Testis (tissue), 3 donors: ENCODE measurements around the gene SLC22A16. TPM values are rescaled to one million over a fixed set of nuclear protein-coding genes. Genes with fewer than 3 reads are reported as not detected.
A peak's percentile ranks its signal among the peaks of the same experiment; 100 is the strongest.
"Not testable (repeated sequence)": the region's sequence is repeated elsewhere in the genome, so short reads cannot be mapped to it uniquely, and the experiment has no call there.

ENCODE experiments used
- DNase-seq: peaks from one replicate; pipeline ENCODE4 v3.0.0-alpha.2; 2019
- H3K27ac ChIP-seq, 2 donors: fragments of 200-600 bp; sonication (generic); one replicate each; pipeline ENCODE4 v1.5.1; 2019
- H3K27me3 ChIP-seq: fragments of 200-600 bp; sonication (generic); one replicate; pipeline ENCODE4 v1.5.1; 2019
- H3K36me3 ChIP-seq: fragments of 200-600 bp; sonication (generic); one replicate; pipeline ENCODE4 v1.5.1; 2017; ENCODE audit warnings: low read depth; ENCODE audit errors: missing control alignments
- H3K4me1 ChIP-seq: fragments of 200-600 bp; sonication (generic); one replicate; pipeline ENCODE4 v1.5.1; 2019
- H3K4me3 ChIP-seq, 2 donors: fragments of 200-600 bp; sonication (generic); one replicate each; pipeline ENCODE4 v1.5.1; 2017 to 2019
- H3K9me3 ChIP-seq: fragments of 200-600 bp; sonication (generic); one replicate; pipeline ENCODE4 v1.5.1; 2017
- POLR2A ChIP-seq: fragments of 450-650 bp; IDR thresholded peaks from one replicate; pipeline ENCODE4 v1.6.1; 2017; ENCODE audit warnings: antibody characterized with exemption, mild to moderate bottlenecking, moderate library complexity
- WGBS, 2 donors: methylation state at CpG; one replicate each; pipeline ENCODE4 v1.1.5; 2018; 5-methylcytosine and 5-hydroxymethylcytosine counted together
- intact Hi-C: fragments of 100-400 bp; cut with DNase I; formaldehyde crosslinking; loops from one replicate; pipeline ENCODE4 v1.15.1; 2023; ENCODE audit warnings: low total_unique reads
- polyA plus RNA-seq: library from polyadenylated mRNA; stranded (reverse); fragments of 350-450 nt; fragmentation: Illumina TruSeq; extraction: RNeasy Lipid Tissue Mini Kit (QIAGEN cat#74804); gene quantifications from one replicate; pipeline ENCODE4 v1.2.3, GENCODE V29; 2014; ENCODE audit warnings: low read depth, low replicate concordance; ENCODE audit not compliant: insufficient read depth
- total RNA-seq, 2 donors: library from RNA; depleted of rRNA; stranded (reverse); fragments of >200 nt; gene quantifications; one replicate each; pipeline ENCODE4 v1.2.3, GENCODE V29; 2016
- TF ChIP-seq, protein P1 (sequence below), 3 experiments: fragments of 450-650 bp in 2 of 3; fragments of 200-600 bp in 1 of 3; sonication (generic) in 1 of 3; IDR thresholded peaks; one replicate each; pipeline ENCODE4 v1.5.1; 2016 to 2019; ENCODE audit warnings: antibody characterized with exemption in 3 of 3, mild to moderate bottlenecking in 2 of 3, moderate library complexity in 1 of 3

Gene SLC22A16
- total and polyA plus RNA-seq, 3 donors from 2014 or later: 17.2 to 49.5 (median 25.0) TPM

- H3K4me3 ChIP-seq: no peak overlapping the region
- no peaks in the 10 kb centered on the region for H3K36me3 ChIP-seq
- H3K9me3 ChIP-seq: no peaks in the 10 kb centered on the region
- TF ChIP-seq POLR2A: no peak
- TF ChIP-seq, protein P1, sequence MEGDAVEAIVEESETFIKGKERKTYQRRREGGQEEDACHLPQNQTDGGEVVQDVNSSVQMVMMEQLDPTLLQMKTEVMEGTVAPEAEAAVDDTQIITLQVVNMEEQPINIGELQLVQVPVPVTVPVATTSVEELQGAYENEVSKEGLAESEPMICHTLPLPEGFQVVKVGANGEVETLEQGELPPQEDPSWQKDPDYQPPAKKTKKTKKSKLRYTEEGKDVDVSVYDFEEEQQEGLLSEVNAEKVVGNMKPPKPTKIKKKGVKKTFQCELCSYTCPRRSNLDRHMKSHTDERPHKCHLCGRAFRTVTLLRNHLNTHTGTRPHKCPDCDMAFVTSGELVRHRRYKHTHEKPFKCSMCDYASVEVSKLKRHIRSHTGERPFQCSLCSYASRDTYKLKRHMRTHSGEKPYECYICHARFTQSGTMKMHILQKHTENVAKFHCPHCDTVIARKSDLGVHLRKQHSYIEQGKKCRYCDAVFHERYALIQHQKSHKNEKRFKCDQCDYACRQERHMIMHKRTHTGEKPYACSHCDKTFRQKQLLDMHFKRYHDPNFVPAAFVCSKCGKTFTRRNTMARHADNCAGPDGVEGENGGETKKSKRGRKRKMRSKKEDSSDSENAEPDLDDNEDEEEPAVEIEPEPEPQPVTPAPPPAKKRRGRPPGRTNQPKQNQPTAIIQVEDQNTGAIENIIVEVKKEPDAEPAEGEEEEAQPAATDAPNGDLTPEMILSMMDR (IDR thresholded peaks at IDR 0.05): no peak
- intact Hi-C loops: no loop called here
- 81 to 93% methylated on average over 1 of the region's 1 CpG for WGBS, 2 donors
- no peak overlapping the region for H3K27ac ChIP-seq
- H3K4me1 ChIP-seq: no peaks in the 10 kb centered on the region
- no peaks in the 10 kb centered on the region for H3K27me3 ChIP-seq
- no peak for DNase-seq
These were observed 33.3 kb upstream of the SLC22A16 start for GRCh38 chr6:110509617-110510241.

GRCh38 chr6:110504891-110505290 lies 28.5 kb upstream of the SLC22A16 start:
- H3K4me3 ChIP-seq, H3K27me3 ChIP-seq, H3K9me3 ChIP-seq, intact Hi-C loops, H3K4me1 ChIP-seq, DNase-seq, H3K36me3 ChIP-seq, H3K27ac ChIP-seq: not testable (repeated sequence)
- WGBS, 2 donors: 88 to 100% methylated on average over 2 of the region's 2 CpGs

DNA sequence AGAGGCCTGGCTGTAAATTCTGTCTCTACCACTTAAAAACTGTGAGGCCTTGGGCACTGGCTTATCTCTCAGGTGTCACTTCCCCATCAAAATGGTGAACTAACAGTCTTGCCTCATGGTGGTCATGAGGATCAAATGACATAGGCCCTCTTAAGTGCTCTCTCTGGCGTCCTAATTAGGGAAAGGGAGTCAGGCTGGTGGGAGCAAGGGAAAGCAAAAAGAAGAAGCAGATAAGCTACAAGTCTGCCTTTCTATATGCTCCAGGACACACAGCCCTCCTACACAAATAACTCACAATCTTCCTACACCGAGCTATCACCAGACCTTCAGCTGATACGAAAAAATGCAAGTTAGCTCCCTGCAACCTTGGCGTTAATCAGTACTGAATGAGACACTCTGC lies 19.5 kb upstream of the SLC22A16 start:
- intact Hi-C loops: no loop called here
- peaks cover 13% of the 10 kb centered on the region for H3K4me1 ChIP-seq
- WGBS, 2 donors: 25 to 35% methylated on average over 4 of the region's 4 CpGs
- H3K4me3 ChIP-seq: peak overlapping the region in 1 of 2 donors; percentile 0
- H3K27me3 ChIP-seq: no peaks in the 10 kb centered on the region
- no peaks in the 10 kb centered on the region for H3K36me3 ChIP-seq
- peak; percentile 43 for DNase-seq
- H3K27ac ChIP-seq: peak overlapping the region; percentile 16 to 40
- no peak for TF ChIP-seq POLR2A
- TF ChIP-seq, protein P1 (IDR thresholded peaks at IDR 0.05): no peak
- no peaks in the 10 kb centered on the region for H3K9me3 ChIP-seq

DNA sequence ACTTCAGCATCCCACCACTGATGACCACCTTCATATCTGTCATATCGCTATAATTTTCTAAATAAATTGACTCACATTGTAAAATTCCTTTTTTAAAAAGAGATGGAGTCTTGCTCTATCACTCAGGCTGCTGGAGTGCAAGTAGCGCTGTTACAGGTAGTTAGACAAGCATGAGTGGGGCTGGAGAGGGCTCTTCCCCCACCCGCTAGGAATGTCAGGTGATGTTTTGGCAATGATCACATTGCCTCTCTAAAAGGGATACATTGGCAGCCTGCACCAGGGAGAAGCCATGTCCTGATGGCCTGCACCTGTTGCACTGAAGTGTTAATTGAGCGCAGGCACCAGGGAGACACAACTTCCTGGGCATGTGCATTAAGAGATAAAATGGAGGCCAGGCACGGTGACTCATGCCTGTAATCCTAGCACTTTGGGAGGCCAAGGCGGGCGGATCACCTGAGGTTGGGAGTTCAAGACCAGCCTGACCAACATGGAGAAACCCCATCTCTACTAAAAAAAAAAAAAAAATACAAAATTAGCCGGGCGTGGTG lies 16.9 kb upstream of the SLC22A16 start:
- peaks cover 13% of the 10 kb centered on the region for H3K4me1 ChIP-seq
- H3K36me3 ChIP-seq: no peaks in the 10 kb centered on the region
- DNase-seq: no peak
- intact Hi-C loops: no loop called here
- no peak overlapping the region for H3K4me3 ChIP-seq
- H3K27ac ChIP-seq: no peak overlapping the region
- WGBS, 2 donors: 88 to 89% methylated on average over 9 of the region's 9 CpGs
- H3K27me3 ChIP-seq: no peaks in the 10 kb centered on the region
- TF ChIP-seq, protein P1 (IDR thresholded peaks at IDR 0.05): no peak
- TF ChIP-seq POLR2A: no peak
- no peaks in the 10 kb centered on the region for H3K9me3 ChIP-seq

GRCh38 chr6:110492584-110492983 lies 16.2 kb upstream of the SLC22A16 start:
- no peaks in the 10 kb centered on the region for H3K9me3 ChIP-seq
- WGBS, 2 donors: 74 to 81% methylated on average over 7 of the region's 7 CpGs
- H3K4me3 ChIP-seq: no peak overlapping the region
- H3K36me3 ChIP-seq: no peaks in the 10 kb centered on the region
- no peak for TF ChIP-seq POLR2A
- TF ChIP-seq, protein P1 (IDR thresholded peaks at IDR 0.05): no peak
- DNase-seq: no peak
- peaks cover 13% of the 10 kb centered on the region for H3K4me1 ChIP-seq
- intact Hi-C loops: no loop called here
- H3K27me3 ChIP-seq: no peaks in the 10 kb centered on the region
- peak overlapping the region in 1 of 2 donors; percentile 37 for H3K27ac ChIP-seq
